GM18505 (cell line): ENCODE data around the gene PATE1.

Experiments used
- ATAC-seq: cut with Tn5 transposase; IDR thresholded peaks from one replicate; pipeline ENCODE4 v1.9.1; 2021; ENCODE audit not compliant: unreplicated experiment
- POLR2A ChIP-seq: IDR thresholded peaks from 4 replicates; pipeline ENCODE4 v1.6.1; 2011; ENCODE audit warnings: borderline replicate concordance; ENCODE audit not compliant: insufficient read depth, insufficient read length; ENCODE audit errors: extremely low read depth

Gene PATE1

DNA sequence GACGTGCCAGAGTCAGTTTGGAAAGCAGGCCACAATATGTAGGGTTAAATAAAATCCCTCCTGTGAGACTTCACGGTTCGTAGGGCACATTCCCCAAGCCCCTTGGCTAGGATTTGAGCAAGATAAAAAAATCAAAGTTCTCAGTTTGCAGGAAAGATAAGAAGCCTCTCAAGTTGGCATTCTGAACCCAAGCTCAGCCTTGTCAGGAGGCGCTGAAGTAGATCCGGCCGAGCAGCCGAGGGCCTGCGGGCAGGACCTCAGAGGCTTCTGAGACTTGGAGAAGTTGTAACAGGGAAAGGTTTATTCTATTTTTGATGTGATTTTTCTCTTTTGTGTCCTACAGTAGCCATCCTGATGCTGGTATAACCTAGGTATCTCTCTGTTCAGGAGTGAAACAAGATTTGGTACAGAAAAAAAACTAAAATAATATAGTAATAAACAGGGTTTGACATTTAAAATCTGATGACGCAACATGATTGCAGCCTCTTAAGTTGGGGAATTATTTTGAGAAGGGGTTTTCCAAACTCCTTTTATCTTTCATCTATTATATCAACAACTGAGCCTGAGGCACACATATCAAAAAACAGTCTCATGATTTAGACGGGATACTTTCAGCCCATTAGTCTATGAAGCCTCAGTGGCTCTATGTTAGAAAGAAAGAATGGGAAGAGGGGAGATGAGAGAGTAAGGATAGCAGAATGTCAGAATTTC, 22.4 kb downstream of the PATE1 start:
- TF ChIP-seq POLR2A = no peak
- ATAC-seq = no peak

DNA sequence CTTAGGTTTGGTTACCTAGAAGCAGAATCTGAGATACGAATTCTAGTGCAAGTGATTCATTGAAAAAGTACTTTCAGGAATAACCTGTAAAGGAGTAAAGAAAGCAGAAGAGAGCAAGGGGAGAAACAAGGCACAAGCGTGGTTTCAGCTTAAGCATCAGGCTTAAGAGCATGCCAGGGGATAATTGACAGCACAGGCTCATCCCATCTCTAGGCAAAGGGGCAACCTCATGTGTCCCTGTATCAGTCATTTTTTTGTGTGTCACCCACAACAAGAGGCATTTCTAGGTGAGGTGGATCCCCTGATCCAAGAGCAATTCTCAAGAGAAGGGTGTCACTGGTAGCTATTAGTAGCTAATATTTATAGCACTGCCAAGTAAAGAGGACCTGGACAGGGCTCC, 24.5 kb downstream of the PATE1 start:
- no peak for ATAC-seq
- no peak for TF ChIP-seq POLR2A

DNA sequence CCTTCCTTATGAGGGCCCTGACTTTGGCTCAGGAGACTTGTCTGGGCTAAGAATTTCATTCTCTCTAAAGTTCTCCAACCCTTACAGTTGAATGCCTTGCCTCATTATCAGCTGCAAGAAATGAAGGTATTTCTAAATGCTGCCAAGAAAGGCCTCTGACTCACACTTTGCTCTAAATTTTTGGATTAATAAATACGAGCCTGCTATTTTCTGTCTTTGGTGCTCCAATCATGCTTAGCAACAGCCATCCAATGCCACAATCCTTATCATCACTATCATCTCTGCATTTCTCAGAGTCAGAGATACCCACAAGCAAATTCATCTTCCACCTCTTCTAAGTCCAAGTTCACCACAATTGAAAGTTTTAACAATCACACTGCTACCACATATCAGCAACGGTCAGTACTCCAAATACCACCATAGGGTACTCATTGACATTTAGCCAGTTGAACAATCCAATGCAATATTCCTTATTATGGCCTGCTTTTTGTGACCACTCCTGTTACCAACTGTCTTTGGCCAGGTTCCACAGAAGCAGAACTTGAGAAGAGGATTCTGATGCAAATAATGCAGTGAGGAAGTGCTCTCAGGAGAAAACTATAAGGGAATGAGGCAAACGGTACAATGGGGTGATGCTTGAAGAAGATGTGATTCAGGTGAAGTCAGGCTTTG, 26.9 kb downstream of the PATE1 start:
- TF ChIP-seq POLR2A = no peak

DNA sequence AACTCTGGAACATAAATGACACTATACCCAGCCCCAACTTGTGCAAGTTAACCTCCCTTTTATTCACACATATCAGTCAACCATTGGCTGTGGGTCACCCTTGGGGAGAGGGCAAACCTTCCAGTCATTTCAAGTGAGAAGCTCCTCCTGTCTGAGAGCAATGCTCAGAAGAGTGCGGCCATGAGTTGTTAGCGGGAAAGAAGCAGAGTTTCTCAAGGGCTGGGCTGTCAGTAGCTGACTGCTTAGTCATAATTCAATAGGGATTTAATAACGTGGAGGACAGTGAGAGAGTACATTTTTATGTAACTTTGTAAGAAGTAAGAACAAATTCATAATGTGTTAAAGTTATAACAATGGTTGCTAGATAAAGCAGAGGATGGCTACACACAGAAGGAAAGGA, 27.4 kb downstream of the PATE1 start:
- no peak for ATAC-seq
- TF ChIP-seq POLR2A = no peak

More for the DNA sequence above, 26.9 kb downstream of the PATE1 start:
- ATAC-seq = no peak

DNA sequence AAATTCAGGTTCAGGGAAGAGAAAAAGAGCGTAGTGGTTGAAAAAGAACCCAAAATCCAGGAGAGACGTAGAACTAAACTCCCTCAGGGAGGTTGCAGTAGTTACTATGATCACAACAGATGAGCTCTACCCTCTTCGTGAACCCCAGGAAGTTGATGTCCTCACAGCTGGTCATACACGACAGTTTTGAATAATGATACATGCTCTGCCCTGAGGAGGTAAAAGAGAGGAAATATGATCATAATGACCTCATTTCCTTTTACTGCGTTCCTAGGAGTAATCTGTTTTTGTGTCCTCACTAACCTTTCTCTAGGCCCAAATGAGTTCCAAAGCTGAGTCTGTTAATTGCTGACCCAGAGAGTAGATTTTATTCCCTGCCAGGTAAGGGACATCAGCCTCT, 31.2 kb downstream of the PATE1 start:
- TF ChIP-seq POLR2A = no peak
- ATAC-seq = no peak

DNA sequence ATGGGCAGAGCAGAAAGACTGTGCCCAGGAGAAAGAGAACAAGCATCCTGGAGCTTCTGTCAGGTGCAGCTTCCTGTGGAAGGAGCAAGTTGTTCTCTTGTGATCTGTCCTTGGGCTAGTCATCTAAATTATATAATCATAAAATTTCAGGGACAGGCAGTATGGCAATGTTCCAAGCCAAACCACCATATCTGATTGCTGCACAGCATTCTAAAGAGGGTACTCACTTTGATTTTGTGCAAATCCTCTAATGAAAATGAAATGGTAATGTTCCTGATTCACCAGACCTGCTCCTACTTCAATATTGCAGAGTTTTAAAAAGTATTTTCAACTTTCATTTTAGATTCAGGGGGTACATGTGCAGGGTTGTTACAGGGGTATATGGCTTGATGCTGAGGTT, 32.6 kb downstream of the PATE1 start, which contains the start of gene PATE2:
Gene PATE2 (minus strand): TSS at position 101 of the 400 bp plus-strand sequence. CDS start 55 bp downstream, at position 46.
- no peak for ATAC-seq
- no peak for TF ChIP-seq POLR2A

DNA sequence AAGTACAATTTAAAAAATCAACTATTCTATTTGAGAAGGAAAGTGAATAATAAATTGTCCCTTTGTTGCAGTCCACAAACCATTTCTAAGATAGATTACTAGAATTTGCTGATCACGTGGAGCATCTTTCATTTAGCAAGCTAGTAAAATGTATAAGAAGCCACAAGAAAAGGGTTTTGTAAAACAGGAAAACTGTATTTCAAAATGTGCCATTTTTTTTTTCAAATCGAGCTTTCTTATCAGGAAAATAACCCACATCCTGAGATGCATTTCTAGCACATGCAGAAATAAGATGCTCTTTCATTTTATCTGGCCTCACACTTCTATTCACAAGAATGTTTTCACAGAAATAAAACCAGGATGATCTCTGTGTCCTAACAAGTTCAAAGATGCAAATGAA, 38.6 kb downstream of the PATE1 start:
- ATAC-seq = no peak
- TF ChIP-seq POLR2A = no peak

DNA sequence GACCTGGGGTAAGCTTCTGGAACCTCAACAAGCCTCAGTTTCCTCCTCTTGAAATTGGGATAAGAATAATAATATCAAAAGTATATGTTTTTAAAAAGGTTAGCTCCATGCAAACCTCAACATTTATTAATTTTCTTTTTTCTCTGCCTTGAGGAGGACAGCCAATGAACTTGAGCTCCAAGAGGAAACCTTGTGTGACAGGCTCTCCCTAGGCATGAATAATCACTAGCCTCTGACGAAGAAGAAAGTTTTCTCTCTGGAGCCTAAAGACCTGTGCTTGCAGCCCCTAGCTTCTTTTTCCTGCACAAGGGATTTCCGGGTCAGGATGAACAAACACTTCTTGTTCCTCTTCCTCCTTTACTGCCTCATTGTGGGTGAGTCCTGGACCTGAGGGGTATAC, 41.7 kb downstream of the PATE1 start, which contains the start of gene PATE3:
Gene PATE3 (plus strand): TSS at position 301 of the 400 bp plus-strand sequence. CDS start 25 bp downstream, at position 326.
- TF ChIP-seq POLR2A = no peak
- no peak for ATAC-seq

DNA sequence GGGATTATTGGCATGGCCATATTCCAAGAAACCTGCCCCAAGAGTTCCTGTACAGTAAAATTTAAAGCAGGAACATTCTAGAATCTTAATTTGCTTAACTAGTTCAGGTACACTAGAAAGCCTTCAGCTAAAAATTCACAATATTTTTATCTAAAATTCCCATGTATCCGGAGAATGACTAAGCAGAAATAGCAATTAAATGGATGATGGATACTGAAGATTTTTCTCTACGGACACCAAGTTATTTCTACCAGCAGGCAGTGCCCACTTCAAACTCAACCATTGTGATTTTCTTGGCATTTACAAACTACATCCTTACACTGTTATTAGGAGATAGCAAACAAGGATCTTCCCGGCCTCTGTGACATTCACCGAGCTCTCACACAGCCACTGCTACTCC, 44.7 kb downstream of the PATE1 start:
- ATAC-seq = no peak
- TF ChIP-seq POLR2A = no peak

DNA sequence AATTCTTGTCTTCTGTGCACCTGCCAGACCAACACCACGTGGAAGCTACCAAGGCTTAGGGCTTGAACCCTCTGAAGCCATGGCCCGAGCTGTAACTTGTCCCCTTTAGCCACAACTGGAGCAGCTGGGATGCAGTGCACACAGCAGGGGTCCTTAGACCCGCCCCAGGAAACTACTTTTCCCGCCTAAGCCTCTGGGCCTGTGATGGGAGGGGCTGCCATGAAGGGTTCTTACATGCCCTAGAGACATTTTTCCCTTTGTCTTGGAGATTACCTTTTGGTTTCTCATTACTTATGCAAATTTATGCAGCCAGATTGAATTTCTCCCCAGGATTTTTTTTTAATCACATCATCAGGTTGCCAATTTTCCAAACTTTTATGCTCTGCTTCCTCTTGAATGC, 51.6 kb downstream of the PATE1 start:
- no peak for TF ChIP-seq POLR2A
- ATAC-seq = no peak
